GM23338 (cell line): ENCODE data around the gene CTRB2. TPM values are rescaled to one million over a fixed set of nuclear protein-coding genes. Genes with fewer than 3 reads are reported as not detected.

ENCODE experiments used
- ATAC-seq: fragments of 200-7000 bp; cut with Tn5 transposase; 3 replicates; pipeline ENCODE4 v1.9.1; 2020
- DNase-seq: peaks from one replicate; pipeline ENCODE4 v3.0.0-alpha.2; 2015; ENCODE audit warnings: low spot score
- H2AFZ ChIP-seq: fragments of 200-600 bp; sonication (generic); 2 replicates; pipeline ENCODE4 v1.8.0; 2016; ENCODE audit warnings: antibody characterized with exemption, mild to moderate bottlenecking, moderate library complexity
- H3F3A ChIP-seq: fragments of 200-600 bp; sonication (generic); replicated peaks from 2 replicates; pipeline ENCODE4 v1.8.0; 2017; ENCODE audit warnings: antibody characterized with exemption, mixed run types, low read depth
- H3K27ac ChIP-seq: fragments of 200-600 bp; sonication (generic); 2 replicates; pipeline ENCODE4 v1.6.1; 2016; ENCODE audit warnings: low read depth
- H3K27me3 ChIP-seq: fragments of 200-600 bp; sonication (generic); 2 replicates; pipeline ENCODE4 v1.8.0; 2016; ENCODE audit warnings: mild to moderate bottlenecking, mixed run types, moderate library complexity; ENCODE audit not compliant: insufficient read depth
- H3K36me3 ChIP-seq: fragments of 200-600 bp; sonication (generic); 2 replicates; pipeline ENCODE4 v1.8.0; 2016; ENCODE audit warnings: mild to moderate bottlenecking; ENCODE audit not compliant: insufficient read depth
- H3K4me1 ChIP-seq: fragments of 200-600 bp; sonication (generic); 2 replicates; pipeline ENCODE4 v1.8.0; 2016; ENCODE audit warnings: mild to moderate bottlenecking, moderate library complexity; ENCODE audit not compliant: insufficient read depth
- H3K4me2 ChIP-seq: fragments of 200-600 bp; sonication (generic); 2 replicates; pipeline ENCODE4 v1.7.1; 2017; ENCODE audit warnings: mixed run types
- H3K4me3 ChIP-seq: fragments of 200-600 bp; sonication (generic); 2 replicates; pipeline ENCODE4 v1.6.1; 2016; ENCODE audit warnings: mixed run types
- H3K79me2 ChIP-seq: fragments of 200-600 bp; sonication (generic); replicated peaks from 2 replicates; pipeline ENCODE4 v1.8.0; 2017; ENCODE audit warnings: mild to moderate bottlenecking; ENCODE audit not compliant: insufficient read depth
- H3K9me2 ChIP-seq: fragments of 200-600 bp; sonication (generic); 2 replicates; pipeline ENCODE4 v1.8.0; 2017; ENCODE audit not compliant: insufficient read depth
- H4K20me1 ChIP-seq: fragments of 200-600 bp; sonication (generic); replicated peaks from 2 replicates; pipeline ENCODE4 v1.8.0; 2017; ENCODE audit warnings: mild to moderate bottlenecking; ENCODE audit not compliant: insufficient read depth
- H3K27ac Mint-ChIP-seq: 2 replicates; pipeline ENCODE4 v1.8.0; 2020; ENCODE audit warnings: inconsistent platforms, mild to moderate bottlenecking, moderate library complexity, mixed read lengths
- H3K27me3 Mint-ChIP-seq: 3 replicates; pipeline ENCODE4 v1.8.0; 2022; ENCODE audit warnings: low read depth, mild to moderate bottlenecking, moderate library complexity, mixed read lengths, inconsistent platforms; ENCODE audit not compliant: insufficient read depth, poor library complexity
- H3K36me3 Mint-ChIP-seq: 3 replicates; pipeline ENCODE4 v1.8.0; 2021; ENCODE audit warnings: low read depth, mild to moderate bottlenecking, inconsistent platforms, moderate library complexity, mixed read lengths
- H3K4me1 Mint-ChIP-seq: 3 replicates; pipeline ENCODE4 v1.8.0; 2020; ENCODE audit warnings: mild to moderate bottlenecking, inconsistent platforms, mixed read lengths
- H3K4me3 Mint-ChIP-seq: 3 replicates; pipeline ENCODE4 v1.8.0; 2021; ENCODE audit warnings: moderate library complexity, mild to moderate bottlenecking, inconsistent platforms, mixed read lengths
- H3K9me3 Mint-ChIP-seq: 3 replicates; pipeline ENCODE4 v1.8.0; 2020; ENCODE audit warnings: moderate library complexity, mild to moderate bottlenecking, inconsistent platforms, mixed read lengths
- CREB1 ChIP-seq: fragments of 250-450 bp; sonication (Bioruptor Pico); IDR thresholded peaks from 2 replicates; pipeline ENCODE4 v1.5.0; 2020; ENCODE audit warnings: low read depth, mild to moderate bottlenecking, moderate library complexity
- EZH2 ChIP-seq: fragments of 200-600 bp; sonication (generic); IDR thresholded peaks from one replicate; pipeline ENCODE4 v1.8.0; 2017; ENCODE audit warnings: antibody characterized with exemption, mild to moderate bottlenecking, low read depth; ENCODE audit not compliant: unreplicated experiment
- EZH2phosphoT487 ChIP-seq: fragments of 200-600 bp; sonication (generic); IDR thresholded peaks from one replicate; pipeline ENCODE4 v1.8.1; 2018; ENCODE audit warnings: antibody characterized with exemption; ENCODE audit not compliant: unreplicated experiment
- JUNB ChIP-seq: IDR thresholded peaks from one replicate; pipeline ENCODE4 v1.6.1; 2016; ENCODE audit warnings: antibody characterized with exemption; ENCODE audit not compliant: unreplicated experiment
- NANOG ChIP-seq: IDR thresholded peaks from 2 replicates; pipeline ENCODE4 v1.6.1; 2016; ENCODE audit warnings: antibody characterized with exemption, borderline replicate concordance
- POLR2AphosphoS5 ChIP-seq: IDR thresholded peaks from 2 replicates; pipeline ENCODE4 v1.6.1; 2016; ENCODE audit warnings: antibody characterized with exemption, low read depth
- STAT1 ChIP-seq: IDR thresholded peaks from one replicate; pipeline ENCODE4 v1.6.1; 2016; ENCODE audit warnings: antibody characterized with exemption; ENCODE audit not compliant: unreplicated experiment
- ZNF114 ChIP-seq: fragments of 250-450 bp; sonication (Bioruptor Pico); IDR thresholded peaks from 2 replicates; pipeline ENCODE4 v1.5.0; 2020; ENCODE audit warnings: mild to moderate bottlenecking, moderate library complexity
- ZNF331 ChIP-seq: fragments of 250-450 bp; sonication (Bioruptor Pico); IDR thresholded peaks from 2 replicates; pipeline ENCODE4 v1.5.0; 2020; ENCODE audit warnings: low read depth, mild to moderate bottlenecking, moderate library complexity
- polyA plus RNA-seq: library from polyadenylated mRNA; unstranded; fragments of >200 nt; fragmentation: Nextera tagmentation; extraction: Ambion mirVana; gene quantifications from 2 replicates; pipeline ENCODE4 v1.2.1, GENCODE V29; 2016
- total RNA-seq: library from RNA; depleted of rRNA; stranded (reverse); fragments of >200 nt; shearing (Covaris generic); gene quantifications from 2 replicates; pipeline ENCODE4 v1.2.3, GENCODE V29; 2014
- TF ChIP-seq, protein P1 (sequence below): IDR thresholded peaks from one replicate; pipeline ENCODE4 v1.6.1; 2018; ENCODE audit warnings: antibody characterized with exemption; ENCODE audit not compliant: unreplicated experiment
- TF ChIP-seq, protein P2 (sequence below): IDR thresholded peaks from 2 replicates; pipeline ENCODE4 v1.6.1; 2016; ENCODE audit warnings: antibody characterized with exemption
- TF ChIP-seq, protein P3 (sequence below), 2 experiments: fragments of 200-600 bp in 1 of 2; sonication (generic) in 1 of 2; conservative IDR thresholded peaks; 2 replicates each; pipeline versions ENCODE4 v1.5.1 to v1.6.1; 2016 to 2017; ENCODE audit warnings: antibody characterized with exemption in 2 of 2, low read depth in 2 of 2, mild to moderate bottlenecking in 2 of 2, moderate library complexity in 1 of 2

The CTRB2 gene
- total and polyA plus RNA-seq, 2 experiments from 2014 or later: not detected

DNA sequence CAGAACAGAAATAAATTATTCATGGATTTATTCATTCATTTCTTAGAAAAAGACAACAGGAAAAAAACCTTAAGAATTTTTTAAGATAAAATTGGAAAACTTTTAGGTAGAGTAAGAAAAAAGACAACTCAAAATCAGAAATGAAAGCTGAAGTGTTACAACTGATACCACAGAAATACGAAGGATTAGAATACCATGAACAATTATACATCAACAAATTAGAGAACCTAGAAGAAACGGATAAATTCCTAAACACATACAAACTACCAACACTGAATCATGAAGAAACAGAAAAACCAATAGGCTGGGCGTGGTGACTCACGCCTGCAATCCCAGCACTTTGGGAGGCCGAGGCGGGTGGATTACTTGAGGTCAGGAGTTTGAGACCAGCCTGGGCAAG, 27.8 kb downstream of the CTRB2 start:
- no peaks in the 10 kb centered on the region for H3K4me1 Mint-ChIP-seq

DNA sequence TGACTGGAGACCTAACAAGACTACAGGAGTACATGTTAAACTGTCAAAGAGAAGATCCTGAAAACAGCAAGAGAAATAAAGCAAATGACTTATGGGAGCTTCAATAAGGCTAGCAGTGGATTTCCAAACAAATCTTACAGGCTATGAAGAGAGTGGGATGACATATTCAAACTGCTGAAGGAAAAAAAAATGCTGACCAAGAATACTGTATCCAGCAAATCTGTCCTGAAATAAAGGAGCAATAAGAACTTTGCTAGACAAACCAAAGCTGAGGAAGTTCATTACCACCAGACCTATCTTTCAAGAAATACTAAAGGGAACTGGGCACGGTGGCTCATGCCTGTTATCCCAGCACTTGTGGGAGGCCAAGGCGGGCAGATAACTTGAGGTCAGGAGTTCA, 30.0 kb downstream of the CTRB2 start:
- H3K9me2 ChIP-seq: no peaks in the 10 kb centered on the region
- no peak overlapping the region for H3K4me3 ChIP-seq
- Mint-ChIP-seq H3K27me3 (no peaks in the 10 kb centered on the region), H3K4me3 (no peak overlapping the region), H3K4me1 (no peaks in the 10 kb centered on the region), H3K9me3 (peaks cover 49% of the 10 kb centered on the region), H3K36me3 (peaks cover 32% of the 10 kb centered on the region), H3K27ac (no peak overlapping the region)
- no peaks in the 10 kb centered on the region for H3K79me2 ChIP-seq
- no peaks in the 10 kb centered on the region for H3K27me3 ChIP-seq
- H3K36me3 ChIP-seq: peaks cover 11% of the 10 kb centered on the region
- DNase-seq (no peak), ATAC-seq (no peak)
- H2AFZ ChIP-seq: no peak overlapping the region
- H4K20me1 ChIP-seq: no peaks in the 10 kb centered on the region
- H3K4me2 ChIP-seq: no peak overlapping the region
- H3K4me1 ChIP-seq: no peaks in the 10 kb centered on the region
- no peaks in the 10 kb centered on the region for H3F3A ChIP-seq
- H3K27ac ChIP-seq: no peak overlapping the region
- no peak for TF ChIP-seq ZNF331 (CRISPR knock-in tag)
- TF ChIP-seq NANOG: no peak
- no peak for TF ChIP-seq CREB1 (CRISPR knock-in tag)
- TF ChIP-seq EZH2phosphoT487: no peak
- no peak for TF ChIP-seq EZH2
- TF ChIP-seq, protein P1, sequence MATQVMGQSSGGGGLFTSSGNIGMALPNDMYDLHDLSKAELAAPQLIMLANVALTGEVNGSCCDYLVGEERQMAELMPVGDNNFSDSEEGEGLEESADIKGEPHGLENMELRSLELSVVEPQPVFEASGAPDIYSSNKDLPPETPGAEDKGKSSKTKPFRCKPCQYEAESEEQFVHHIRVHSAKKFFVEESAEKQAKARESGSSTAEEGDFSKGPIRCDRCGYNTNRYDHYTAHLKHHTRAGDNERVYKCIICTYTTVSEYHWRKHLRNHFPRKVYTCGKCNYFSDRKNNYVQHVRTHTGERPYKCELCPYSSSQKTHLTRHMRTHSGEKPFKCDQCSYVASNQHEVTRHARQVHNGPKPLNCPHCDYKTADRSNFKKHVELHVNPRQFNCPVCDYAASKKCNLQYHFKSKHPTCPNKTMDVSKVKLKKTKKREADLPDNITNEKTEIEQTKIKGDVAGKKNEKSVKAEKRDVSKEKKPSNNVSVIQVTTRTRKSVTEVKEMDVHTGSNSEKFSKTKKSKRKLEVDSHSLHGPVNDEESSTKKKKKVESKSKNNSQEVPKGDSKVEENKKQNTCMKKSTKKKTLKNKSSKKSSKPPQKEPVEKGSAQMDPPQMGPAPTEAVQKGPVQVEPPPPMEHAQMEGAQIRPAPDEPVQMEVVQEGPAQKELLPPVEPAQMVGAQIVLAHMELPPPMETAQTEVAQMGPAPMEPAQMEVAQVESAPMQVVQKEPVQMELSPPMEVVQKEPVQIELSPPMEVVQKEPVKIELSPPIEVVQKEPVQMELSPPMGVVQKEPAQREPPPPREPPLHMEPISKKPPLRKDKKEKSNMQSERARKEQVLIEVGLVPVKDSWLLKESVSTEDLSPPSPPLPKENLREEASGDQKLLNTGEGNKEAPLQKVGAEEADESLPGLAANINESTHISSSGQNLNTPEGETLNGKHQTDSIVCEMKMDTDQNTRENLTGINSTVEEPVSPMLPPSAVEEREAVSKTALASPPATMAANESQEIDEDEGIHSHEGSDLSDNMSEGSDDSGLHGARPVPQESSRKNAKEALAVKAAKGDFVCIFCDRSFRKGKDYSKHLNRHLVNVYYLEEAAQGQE: no peak
- TF ChIP-seq, protein P2, sequence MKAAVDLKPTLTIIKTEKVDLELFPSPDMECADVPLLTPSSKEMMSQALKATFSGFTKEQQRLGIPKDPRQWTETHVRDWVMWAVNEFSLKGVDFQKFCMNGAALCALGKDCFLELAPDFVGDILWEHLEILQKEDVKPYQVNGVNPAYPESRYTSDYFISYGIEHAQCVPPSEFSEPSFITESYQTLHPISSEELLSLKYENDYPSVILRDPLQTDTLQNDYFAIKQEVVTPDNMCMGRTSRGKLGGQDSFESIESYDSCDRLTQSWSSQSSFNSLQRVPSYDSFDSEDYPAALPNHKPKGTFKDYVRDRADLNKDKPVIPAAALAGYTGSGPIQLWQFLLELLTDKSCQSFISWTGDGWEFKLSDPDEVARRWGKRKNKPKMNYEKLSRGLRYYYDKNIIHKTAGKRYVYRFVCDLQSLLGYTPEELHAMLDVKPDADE: no peak
- no peak for TF ChIP-seq STAT1
- no peak for TF ChIP-seq ZNF114 (CRISPR knock-in tag)
- no peak for TF ChIP-seq JUNB
- TF ChIP-seq, protein P3, sequence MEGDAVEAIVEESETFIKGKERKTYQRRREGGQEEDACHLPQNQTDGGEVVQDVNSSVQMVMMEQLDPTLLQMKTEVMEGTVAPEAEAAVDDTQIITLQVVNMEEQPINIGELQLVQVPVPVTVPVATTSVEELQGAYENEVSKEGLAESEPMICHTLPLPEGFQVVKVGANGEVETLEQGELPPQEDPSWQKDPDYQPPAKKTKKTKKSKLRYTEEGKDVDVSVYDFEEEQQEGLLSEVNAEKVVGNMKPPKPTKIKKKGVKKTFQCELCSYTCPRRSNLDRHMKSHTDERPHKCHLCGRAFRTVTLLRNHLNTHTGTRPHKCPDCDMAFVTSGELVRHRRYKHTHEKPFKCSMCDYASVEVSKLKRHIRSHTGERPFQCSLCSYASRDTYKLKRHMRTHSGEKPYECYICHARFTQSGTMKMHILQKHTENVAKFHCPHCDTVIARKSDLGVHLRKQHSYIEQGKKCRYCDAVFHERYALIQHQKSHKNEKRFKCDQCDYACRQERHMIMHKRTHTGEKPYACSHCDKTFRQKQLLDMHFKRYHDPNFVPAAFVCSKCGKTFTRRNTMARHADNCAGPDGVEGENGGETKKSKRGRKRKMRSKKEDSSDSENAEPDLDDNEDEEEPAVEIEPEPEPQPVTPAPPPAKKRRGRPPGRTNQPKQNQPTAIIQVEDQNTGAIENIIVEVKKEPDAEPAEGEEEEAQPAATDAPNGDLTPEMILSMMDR (conservative IDR thresholded peaks at IDR 0.05; ENCODE audit: low read depth in 2 of 2): no peak
- TF ChIP-seq POLR2AphosphoS5: no peak

More for the DNA sequence above, 27.8 kb downstream of the CTRB2 start:
- ATAC-seq (no peak), DNase-seq (no peak)
- Histone ChIP-seq H3K4me3 (no peak overlapping the region), H2AFZ (no peak overlapping the region), H3K36me3 (peaks cover 5% of the 10 kb centered on the region; the same call in 1 of the 2 replicates), H3K79me2 (no peaks in the 10 kb centered on the region), H3F3A (no peaks in the 10 kb centered on the region), H4K20me1 (no peaks in the 10 kb centered on the region), H3K27ac (no peak overlapping the region), H3K9me2 (no peaks in the 10 kb centered on the region), H3K4me1 (no peaks in the 10 kb centered on the region), H3K4me2 (no peak overlapping the region), H3K27me3 (no peaks in the 10 kb centered on the region)
- Mint-ChIP-seq H3K4me3 (no peak overlapping the region), H3K27me3 (peaks cover 3% of the 10 kb centered on the region), H3K27ac (no peak overlapping the region), H3K9me3 (peaks cover 26% of the 10 kb centered on the region), H3K36me3 (peaks cover 11% of the 10 kb centered on the region)
- TF ChIP-seq, protein P2: no peak
- no peak for TF ChIP-seq CREB1 (CRISPR knock-in tag)
